Measurements from ENCODE around the gene GLOD5.

GRCh38 chrX:48721916-48722315, 39.6 kb upstream of the GLOD5 start:
- TF ChIP-seq POLR2AphosphoS5 (IDR thresholded peaks at IDR 0.05; ENCODE audit: low read depth, low read length) = no peak
- TF ChIP-seq POLR2A (IDR thresholded peaks at IDR 0.05; ENCODE audit: control extremely low read depth in 1 of 2, low read depth in 2 of 2, low read length in 2 of 2) = no peak
- no peak for TF ChIP-seq EP300 (IDR thresholded peaks at IDR 0.05; ENCODE audit: borderline replicate concordance in 1 of 2, low read depth in 2 of 2, low read length in 2 of 2)
- TF ChIP-seq SRF (IDR thresholded peaks at IDR 0.05; ENCODE audit: low read depth, low read length) = no peak

Data from H1 (cell line).